ENCODE data around the gene PIGP.

- TF ChIP-seq CTCF (IDR thresholded peaks at IDR 0.05 in 4 of 5, conservative IDR thresholded peaks at IDR 0.05 in 1 of 5) (no peak), POLR2A (IDR thresholded peaks at IDR 0.05) (no peak)
Observed at GRCh38 chr21:37026499-37026898, 46.4 kb downstream of the PIGP start.

All from gastrocnemius medialis (tissue), 4 donors.